Fibroblast of skin of right quadriceps (primary cell): ENCODE measurements around the gene CORO2B.

ENCODE experiments used
- DNase-seq: peaks from one replicate; pipeline ENCODE4 v3.0.0-alpha.2; 2013

CORO2B gene

GRCh38 chr15:68653031-68653635 is 74.3 kb downstream of the CORO2B start:
- no peak for DNase-seq

- DNase-seq, result no peak
Observed at GRCh38 chr15:68653801-68654200, 75.0 kb downstream of the CORO2B start.

GRCh38 chr15:68654786-68655560 is 76.2 kb downstream of the CORO2B start:
- DNase-seq, result no peak

- DNase-seq, result no peak
Observed at GRCh38 chr15:68655686-68656437, 77.1 kb downstream of the CORO2B start.

- DNase-seq, result no peak
Observed at GRCh38 chr15:68656438-68656739, 77.6 kb downstream of the CORO2B start.

- no peak for DNase-seq
Observed at GRCh38 chr15:68658151-68658550, 79.4 kb downstream of the CORO2B start.

- DNase-seq, result no peak
Observed at GRCh38 chr15:68658641-68659358, 80.0 kb downstream of the CORO2B start.

GRCh38 chr15:68663526-68663925 is 84.7 kb downstream of the CORO2B start:
- no peak for DNase-seq

GRCh38 chr15:68666120-68666811 is 87.5 kb downstream of the CORO2B start:
- no peak for DNase-seq

GRCh38 chr15:68666812-68667450 is 88.1 kb downstream of the CORO2B start:
- DNase-seq, result no peak

- no peak for DNase-seq
Observed at GRCh38 chr15:68667800-68668625, 89.2 kb downstream of the CORO2B start.

- DNase-seq, result no peak
Observed at GRCh38 chr15:68668926-68669600, 90.3 kb downstream of the CORO2B start.

GRCh38 chr15:68672251-68672650 is 93.5 kb downstream of the CORO2B start:
- DNase-seq, result no peak

GRCh38 chr15:68672781-68673205 is 94.0 kb downstream of the CORO2B start:
- peak; percentile 19 for DNase-seq

GRCh38 chr15:68674975-68675374 is 96.2 kb downstream of the CORO2B start:
- no peak for DNase-seq

- no peak for DNase-seq
Observed at GRCh38 chr15:68676011-68676605, 97.3 kb downstream of the CORO2B start.

GRCh38 chr15:68676926-68677325 is 98.1 kb downstream of the CORO2B start:
- no peak for DNase-seq

GRCh38 chr15:68677996-68678395 is 99.2 kb downstream of the CORO2B start:
- no peak for DNase-seq

- no peak for DNase-seq
Observed at GRCh38 chr15:68678746-68679145, 100.0 kb downstream of the CORO2B start.

GRCh38 chr15:68679161-68679560 is 100.4 kb downstream of the CORO2B start:
- no peak for DNase-seq
